HG03521 (cell line): Measurements from ENCODE around the gene HK1.
"Not testable (repeated sequence)": the region's sequence is repeated elsewhere in the genome, so short reads cannot be mapped to it uniquely, and the experiment has no call there.

Experiments used
- ATAC-seq: cut with Tn5 transposase; IDR thresholded peaks from one replicate; pipeline ENCODE4 v1.9.1; 2021; ENCODE audit warnings: mild to moderate bottlenecking, moderate library complexity; ENCODE audit not compliant: unreplicated experiment

The HK1 gene

DNA sequence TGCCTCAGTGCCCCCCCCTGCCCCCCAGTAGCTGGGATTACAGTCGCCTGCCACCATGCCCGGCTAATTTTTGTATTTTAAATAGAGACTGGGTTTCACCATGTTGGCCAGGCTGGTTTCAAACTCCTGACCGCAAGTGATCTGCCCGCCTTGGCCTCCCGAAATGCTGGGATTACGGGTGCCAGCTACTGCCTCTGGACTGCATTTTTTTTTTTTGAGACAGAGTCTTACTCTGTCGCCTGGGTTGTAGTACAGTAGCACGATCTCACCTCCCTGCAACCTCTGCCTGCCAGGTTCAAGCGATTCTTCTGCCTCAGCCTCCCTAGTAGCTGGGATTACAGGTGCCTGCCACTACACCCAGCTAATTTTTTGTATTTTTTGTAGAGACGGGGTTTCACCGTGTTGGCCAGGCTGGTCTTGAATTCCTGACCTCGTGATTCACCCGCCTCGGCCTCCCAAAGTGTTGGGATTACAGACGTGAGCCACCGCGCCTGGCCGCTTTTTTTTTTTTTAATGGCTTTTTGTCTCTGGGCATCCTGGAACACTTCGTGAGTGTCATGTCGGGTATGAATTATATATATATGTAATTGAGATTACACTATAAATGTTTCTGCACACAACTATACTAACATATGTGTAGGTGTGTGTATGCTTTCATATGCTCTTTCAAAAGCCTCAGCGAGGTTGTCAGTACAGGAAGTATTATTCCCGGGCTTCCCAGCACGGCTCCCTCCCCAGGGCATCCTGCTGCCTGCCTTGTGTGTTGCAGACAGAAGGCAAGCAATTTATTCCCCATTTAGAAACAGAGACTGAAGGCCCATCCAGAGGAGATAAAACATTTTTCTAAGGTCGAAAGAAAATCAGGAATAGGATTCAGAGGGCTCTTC lies 47.6 kb downstream of the HK1 start:
- ATAC-seq = not testable (repeated sequence)

DNA sequence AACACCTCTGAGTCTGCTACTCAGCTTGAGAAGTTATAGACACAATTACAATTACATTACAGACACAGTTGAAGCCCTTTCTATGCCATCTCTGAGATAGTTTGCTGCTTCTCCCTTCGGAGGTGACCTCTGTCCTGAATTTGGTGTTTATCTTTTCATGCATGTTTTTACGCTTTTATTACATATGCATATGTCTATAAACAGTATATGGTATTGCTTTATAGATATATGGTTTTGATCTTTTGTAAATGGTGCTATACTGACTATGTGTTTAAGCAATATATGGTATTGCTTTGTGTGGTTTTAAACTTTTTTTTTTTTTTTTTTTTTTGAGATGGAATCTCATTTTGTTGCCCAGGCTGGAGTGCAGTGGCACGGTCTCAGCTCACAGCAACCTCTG lies 48.4 kb downstream of the HK1 start:
- no peak for ATAC-seq

DNA sequence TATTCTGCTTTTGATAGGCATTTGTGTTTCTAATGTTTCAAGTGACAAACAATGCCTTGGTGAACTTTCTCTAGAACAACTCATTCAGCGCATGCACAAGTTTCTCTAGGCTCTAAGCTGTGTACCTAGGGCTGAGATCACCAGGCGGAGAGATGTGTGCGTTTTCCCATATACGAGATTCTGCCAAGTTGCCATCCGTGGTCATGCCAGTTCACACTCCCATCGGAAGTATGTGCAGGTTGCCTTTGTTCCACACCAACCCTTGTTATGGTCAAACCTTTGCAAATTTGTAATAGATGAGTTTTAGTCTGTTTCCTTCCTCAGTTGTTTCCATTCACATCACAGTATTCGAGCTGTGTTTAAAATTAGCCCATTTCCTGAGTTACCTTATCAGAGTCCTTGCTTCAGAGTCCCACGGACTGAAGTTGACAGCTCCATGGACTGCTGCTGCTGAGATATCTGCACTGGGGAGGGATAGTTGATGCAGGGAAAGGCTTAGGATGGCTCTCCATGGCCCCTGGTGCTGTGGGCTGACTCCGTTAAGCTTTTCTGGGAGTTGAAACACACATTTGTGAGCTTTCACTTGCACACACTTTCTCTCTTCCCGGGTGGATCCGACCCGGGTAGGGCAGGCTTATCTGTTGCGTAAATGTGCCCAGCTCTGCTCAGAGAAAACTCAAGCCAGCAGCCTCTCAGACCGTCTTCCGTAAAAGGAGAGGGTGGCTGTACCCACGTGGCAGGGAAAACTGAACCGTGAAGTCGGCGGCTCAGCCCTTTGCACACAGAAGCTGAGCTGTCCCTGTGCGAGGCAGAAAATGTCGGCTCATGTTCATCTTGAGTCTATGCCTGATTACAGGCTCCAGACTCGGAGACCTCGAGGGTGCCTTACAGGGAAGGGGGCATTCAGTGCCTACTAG lies 49.4 kb downstream of the HK1 start:
- no peak for ATAC-seq

DNA sequence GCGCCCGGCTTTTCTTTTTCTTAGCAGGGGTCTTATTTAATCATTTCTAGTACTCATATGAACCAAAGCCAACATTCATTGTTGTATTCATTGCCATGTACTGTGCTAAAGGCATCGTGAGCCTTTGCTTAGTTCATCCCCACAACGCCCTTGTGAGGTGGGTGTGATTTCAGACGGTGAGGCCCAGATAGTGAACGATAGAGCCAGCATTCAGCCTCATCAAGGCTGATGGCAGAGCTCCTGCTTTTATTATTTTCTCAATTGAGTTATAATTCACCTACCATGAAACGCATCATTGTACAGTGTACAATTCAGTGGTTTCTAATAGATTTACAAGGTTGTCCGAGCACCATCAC lies 50.1 kb downstream of the HK1 start:
- ATAC-seq = no peak

DNA sequence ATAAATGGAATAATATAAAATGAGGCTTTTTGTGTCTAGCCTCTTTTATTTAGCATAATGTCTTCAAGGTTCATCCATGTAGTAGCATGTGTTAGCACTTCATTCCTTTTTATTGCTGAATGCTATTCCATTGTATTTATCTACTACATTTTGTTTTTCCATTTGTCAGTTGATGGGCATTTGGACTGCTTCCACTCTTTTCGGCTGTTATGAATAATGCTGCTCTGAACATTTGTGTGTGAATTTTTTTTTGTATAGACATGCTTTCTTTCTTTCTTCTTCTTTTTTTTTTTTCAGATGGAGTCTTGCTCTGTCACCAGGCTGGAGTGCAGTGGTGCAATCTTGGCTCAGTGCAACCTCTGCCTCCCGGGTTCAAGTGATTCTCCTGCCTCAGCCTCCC lies 50.6 kb downstream of the HK1 start:
- ATAC-seq = not testable (repeated sequence)

DNA sequence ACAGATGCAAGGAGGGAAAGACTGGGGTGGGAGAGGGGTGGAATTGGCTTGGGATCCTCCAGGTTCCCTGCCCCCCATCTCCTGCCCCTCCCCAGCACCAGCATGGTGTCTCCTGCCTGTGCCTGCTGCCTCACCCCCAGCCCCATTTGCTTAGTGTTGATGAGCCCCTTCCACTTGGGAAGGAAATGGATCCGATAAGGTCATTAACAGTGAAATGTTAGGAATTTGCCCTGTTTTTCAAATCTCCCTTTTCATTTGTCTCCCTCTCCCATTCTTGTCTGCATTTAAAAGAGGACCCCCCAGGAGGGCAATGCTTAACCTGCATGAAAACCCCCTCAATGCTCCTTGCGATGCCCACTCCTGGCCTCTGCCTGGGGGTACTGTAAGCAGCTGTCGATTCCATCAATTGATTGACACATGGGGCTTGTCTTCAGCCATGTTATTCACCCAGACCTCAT lies 51.5 kb downstream of the HK1 start:
- no peak for ATAC-seq

DNA sequence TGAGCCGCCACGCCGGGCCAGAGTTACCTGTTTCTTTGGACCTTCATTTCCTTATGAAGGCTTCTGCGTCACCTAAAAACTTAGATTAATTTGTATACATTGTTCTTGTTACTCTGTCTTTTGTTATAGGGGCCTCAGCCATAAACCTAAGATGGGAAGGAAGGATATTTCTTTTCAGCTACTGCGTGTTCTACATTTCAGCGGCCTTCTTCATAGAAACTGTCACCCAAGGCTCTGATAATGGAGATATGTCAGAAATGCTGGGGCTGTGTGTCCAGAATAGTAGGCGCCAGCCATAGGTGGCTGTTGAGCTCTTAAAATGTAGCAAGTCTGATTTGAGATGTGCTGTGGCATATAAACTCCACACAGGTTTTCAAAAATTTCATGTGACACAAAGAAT lies 52.9 kb downstream of the HK1 start:
- ATAC-seq = no peak

DNA sequence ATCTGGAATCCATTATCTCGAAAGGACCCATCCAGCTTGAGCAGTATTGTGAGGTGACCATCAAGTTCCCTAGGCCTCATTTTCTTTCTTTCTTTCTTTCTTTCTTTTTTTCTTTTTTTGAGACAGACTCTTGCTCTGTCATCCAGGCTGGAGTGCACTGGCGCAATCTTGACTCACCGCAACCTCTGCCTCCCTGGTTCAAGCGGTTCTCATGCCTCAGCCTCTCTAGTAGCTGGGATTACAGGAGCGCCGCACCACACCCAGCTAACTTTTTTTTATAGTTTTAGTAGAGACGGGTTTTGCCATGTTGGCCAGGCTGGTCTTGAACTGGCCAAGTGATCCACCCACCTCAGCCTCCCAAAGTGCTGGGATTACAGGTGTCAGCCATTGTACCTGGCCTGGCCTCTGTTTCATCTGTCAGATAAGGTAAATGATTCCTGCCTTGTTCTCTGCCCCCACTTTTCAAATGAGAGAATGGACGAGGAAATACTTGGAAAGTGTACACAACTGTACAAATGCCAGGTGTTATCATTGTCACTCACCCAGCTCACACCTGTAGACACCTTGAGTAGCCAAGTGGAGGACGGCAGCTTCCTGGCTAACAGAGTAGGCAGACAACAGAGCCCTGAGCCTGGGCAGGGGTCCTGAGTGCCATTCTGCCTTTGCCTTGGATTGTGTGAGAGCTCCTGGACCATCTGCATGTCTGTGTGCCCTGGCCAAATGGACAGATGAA lies 54.1 kb downstream of the HK1 start:
- no peak for ATAC-seq

DNA sequence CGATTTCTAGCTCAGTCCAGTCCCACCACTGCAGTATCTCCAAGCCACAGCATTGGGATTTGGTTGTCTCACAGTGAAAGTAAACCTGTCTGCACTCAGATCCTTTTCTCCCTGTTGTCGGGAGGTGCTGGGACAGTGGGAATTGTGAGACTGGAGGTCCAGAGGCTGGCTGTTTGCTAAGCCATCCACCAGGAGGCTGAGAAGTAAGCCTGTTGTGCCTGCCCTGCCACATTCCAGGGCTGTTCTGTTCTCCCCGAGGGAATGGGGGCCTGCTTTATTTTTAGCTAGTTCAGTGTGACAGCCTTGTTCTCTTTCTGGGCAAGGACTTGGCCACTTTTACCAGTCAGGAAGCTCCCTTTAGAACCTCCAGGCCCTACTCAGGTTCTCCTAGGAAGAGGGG lies 54.9 kb downstream of the HK1 start:
- ATAC-seq = no peak

DNA sequence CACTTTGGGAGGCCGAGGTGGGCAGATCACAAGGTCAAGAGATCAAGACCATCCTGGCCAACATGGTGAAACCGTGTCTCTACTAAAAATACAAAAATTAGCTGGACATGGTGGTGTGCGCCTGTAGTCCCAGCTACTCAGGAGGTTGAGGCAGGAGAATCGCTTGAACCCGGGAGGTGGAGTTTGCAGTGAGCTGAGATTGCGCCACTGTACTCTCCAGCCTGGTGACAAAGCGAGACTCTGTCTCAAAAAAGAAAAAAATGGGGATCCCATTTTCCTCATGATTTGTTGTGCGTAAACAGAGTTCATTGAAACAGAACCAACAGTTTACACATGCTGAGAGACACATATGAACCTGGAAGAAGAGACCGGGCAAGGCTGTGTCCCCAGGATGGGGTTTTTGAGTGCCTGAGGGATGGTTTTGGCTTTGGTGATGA lies 55.6 kb downstream of the HK1 start:
- not testable (repeated sequence) for ATAC-seq

DNA sequence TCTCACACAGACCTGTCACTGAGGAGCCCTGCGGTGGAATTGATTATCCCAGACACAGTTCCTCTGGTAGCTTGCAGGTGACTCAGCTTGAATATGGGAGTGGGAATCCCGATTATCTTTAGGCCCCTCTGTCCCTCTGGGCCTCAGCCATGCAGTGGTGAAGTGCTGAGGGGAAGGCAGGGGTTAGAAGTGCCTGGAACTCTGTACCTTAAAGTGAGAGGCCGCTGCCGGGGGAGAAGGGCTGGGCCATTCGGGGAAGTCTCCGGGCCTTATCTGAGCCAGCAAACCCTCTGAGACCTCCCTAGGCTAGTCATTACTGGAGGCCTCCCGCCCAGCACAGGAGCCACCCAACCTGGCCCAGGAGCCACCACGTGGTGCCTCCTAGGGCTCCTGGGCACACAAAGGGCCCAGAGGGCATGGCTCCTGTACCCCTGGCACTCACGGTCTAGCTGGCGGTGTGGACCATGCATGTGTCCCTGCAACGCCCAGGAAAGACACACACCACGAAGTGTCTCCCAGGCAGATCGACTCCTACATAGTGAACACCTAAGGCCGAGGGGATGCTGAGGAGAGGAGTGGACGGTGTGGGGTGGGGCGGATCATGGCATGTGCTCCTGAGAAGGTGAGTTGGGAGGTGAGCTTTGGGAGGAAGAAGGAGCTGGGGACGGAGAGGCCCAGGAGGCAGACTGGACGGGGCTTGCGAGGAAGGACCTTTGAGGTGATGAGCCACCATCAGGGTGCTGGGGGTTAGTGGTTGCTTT lies 56.2 kb downstream of the HK1 start:
- no peak for ATAC-seq

DNA sequence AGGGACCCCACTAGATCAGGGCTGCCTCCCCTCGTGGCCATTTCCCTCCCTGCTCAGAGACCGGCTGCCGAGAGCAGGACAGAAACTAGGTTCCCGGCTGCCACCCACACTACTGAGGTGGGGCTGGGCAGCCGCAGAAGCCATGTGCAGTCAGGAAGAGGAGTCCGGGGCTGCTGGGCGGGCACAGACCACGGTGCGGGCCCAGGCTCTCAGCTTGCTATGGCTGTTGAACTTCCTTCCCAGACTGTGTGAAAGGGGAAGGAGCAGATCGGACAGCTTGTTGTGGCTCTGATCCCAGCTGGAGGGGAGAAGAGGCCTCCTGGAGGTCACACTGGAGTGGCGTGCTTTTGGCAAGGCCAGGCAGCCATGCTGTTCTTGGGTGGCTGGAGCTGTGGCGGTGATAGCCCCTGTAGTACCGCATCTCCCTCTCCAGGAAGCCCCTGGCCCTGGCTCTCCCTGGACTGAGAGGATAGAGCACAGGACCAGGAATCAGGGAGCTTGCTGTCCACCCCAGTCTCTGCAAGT lies 56.8 kb downstream of the HK1 start:
- no peak for ATAC-seq

DNA sequence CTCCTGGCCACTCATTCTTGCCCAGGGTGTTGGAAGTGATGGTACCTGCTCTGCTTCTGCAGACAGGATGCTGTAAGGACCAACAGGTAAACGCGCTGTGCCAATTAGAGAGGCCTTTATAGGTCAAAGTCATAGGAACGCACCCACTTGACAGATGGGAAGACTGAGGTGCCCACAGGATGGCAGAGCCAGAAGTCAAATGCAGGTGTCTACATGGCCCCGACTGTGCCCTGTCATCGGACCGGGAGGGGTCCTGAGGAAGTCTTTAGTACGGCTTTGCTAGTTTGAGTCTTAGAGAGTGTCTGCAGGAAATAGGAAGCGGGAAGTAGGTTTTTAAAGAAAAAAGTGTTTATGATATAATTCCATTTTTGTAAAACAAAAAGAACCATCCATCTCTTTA lies 57.3 kb downstream of the HK1 start:
- ATAC-seq = no peak

DNA sequence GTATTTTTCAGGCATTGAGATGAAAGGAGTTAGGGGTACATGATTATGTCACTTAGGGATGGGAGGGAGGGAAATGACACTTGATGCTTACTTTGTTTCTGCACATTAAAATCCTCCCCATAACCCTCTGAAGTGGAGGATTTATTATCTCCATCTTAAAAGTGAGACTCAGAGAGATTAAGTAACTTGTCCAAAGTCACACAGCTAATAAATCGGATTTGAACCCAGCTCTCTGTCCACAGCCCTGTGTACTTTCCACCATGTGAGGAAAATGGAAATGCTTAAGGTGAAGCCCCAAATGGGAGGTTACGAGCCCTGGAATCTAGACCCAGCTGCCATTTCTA lies 58.6 kb downstream of the HK1 start:
- ATAC-seq = no peak

DNA sequence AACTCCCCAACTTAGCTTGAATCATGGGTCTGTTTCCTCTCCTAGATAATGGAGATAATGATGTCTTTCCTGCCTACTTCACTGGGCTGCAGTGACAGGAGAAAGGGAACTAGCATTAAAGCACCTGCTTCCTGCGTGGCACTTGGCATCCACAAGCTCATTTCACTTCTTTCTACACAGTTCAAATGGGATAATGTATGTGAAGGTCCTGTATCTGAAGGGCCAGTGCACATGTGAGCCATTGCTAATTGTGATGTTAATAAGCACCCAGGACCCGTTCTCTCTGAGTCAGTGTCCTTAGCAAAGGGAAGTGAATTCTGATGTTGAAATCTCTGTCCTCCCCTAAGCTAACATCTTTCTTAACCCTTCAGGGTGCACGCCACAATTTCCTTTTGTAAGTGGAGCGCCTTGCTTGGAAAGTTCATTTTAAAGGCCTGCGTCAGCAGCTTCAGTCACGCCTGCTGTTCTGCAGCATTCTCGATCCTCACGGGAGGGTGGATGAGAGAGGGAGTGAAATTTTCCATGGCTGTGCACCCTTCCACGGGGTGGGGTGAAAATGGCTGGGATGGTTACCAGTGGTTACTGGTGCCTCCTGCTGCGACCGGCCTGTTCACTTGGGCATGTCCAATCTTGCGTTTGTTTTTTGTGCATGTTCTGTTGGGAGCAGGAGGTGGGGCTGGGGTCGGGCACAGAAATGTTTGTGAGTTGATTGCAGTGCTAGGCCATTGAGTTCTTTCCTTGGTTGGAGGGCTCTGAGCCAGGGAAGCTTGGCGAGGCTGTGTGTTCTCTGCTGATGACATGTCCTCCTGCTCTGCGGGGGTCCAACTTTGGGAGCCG lies 59.2 kb downstream of the HK1 start:
- no peak for ATAC-seq

DNA sequence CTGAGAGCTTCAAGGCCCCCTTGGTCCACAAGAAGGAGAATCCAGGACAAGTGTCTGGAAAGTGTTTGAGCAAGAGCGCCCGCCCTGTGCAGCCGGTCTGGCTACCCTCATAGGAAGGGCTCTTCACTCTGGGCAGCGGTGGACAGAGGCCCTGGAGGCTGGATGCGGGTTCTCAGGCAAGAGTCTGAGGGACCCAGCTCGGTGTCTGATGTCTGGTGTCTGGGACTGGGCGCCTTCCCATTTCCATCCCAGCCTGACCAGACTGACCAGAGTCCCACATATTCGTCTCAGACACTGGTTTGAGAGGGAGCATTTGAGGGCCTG lies 59.8 kb downstream of the HK1 start:
- ATAC-seq = no peak

DNA sequence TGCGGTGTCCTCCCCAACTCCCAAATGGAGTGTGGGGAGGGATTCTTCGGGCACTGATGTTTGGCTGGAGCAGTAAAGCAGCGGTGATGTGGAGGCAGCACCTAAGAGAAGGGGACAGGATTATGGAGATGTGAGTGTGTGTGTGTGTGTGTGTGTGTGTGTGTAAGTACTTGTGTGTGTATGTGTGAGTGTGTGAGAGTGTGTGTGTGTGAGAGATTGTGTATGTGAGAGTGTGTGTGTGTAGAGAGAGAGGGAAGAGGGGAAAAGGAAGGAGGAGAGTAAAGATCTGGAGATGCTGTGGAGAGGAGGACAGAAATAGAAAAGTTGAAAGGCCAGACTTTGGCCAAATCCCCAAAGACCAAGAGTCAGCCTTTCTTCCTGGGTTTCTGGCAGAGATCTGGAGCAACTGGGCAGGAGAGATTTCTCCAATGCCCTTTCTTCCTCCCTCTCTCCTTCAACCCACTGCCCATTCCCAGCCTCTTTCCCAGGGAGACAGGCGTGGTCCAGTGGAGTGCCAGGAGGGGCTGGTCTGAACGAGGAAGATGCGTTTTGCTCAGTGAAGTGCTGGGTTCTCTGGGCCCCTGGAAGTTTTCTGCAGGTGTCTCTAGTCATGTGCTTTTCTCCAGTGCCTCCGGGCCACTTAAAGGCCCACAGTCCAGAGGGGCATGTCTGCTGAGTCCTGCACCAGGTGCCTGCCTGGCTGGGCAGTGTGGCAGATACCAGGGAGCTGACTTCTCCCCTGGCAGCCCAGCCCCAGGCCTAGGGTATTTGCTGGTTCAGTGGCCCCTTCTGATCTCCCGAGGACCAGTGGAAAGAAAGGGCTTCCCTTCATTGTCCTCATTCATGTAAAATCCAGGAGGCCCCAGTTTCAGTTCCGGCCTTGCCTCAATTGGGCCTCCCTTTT lies 60.5 kb downstream of the HK1 start:
- ATAC-seq = no peak

DNA sequence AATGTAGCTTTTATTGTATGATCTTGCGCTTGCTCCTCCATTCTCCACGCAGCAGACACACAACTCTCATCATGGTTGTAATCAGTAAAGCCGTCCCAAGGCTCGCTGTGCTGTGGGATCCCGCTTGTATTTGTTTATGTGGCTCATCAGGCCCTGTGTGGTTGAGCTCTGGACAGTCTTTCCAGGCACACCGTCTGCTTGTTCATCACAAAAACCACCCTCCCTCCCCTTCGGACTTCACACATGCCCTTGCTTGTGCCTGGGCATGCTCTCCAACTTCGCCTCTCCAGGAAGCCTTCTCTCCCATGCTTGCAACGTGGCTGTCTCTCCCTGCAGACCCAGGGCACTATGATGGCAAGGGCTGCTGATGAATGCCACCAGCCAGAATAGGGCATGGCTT lies 62.4 kb downstream of the HK1 start:
- no peak for ATAC-seq

DNA sequence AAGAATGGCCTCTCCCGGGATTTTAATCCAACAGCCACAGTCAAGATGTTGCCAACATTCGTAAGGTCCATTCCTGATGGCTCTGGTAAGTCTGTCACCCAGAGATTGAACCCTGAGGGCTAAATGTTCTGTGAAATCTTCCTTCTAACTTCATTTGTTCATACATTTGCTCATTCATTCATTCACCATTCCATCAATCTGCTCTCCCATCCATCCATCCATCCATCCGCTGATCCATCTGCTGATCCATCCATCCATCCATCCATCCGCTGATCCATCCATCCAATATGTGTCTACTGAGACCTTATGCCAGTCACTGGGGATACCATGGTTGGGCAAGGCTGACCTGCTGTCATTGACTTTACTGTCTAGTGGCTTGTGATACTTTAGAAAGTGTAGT lies 65.6 kb downstream of the HK1 start:
- ATAC-seq = no peak
